Liver (tissue), 9 donors: ENCODE measurements around the gene GALR1. TPM values are rescaled to one million over a fixed set of nuclear protein-coding genes. Genes with fewer than 3 reads are reported as not detected.

Source experiments
- DNase-seq: peaks from one replicate; pipeline ENCODE4 v3.0.0-alpha.2; 2017; ENCODE audit warnings: low spot score
- H3K27ac ChIP-seq, 2 donors: one replicate each; pipeline ENCODE4 v1.7.0; 2013; ENCODE audit warnings: inconsistent platforms in 2 of 2, low read length in 2 of 2, control low read depth in 1 of 2, low read depth in 1 of 2, mild to moderate bottlenecking in 1 of 2
- H3K27me3 ChIP-seq, 4 donors: one replicate each; pipeline versions ENCODE4 v1.6.1 to v1.7.0; 2013; ENCODE audit warnings: low read length in 3 of 4, inconsistent platforms in 1 of 4, mild to moderate bottlenecking in 1 of 4, moderate library complexity in 1 of 4; ENCODE audit not compliant: control insufficient read depth in 4 of 4, insufficient read depth in 4 of 4
- H3K36me3 ChIP-seq, 4 donors: one replicate each; pipeline versions ENCODE4 v1.6.1 to v1.7.0; 2013; ENCODE audit warnings: low read length in 3 of 4, mild to moderate bottlenecking in 3 of 4, low read depth in 1 of 4, moderate library complexity in 1 of 4; ENCODE audit not compliant: control insufficient read depth in 4 of 4, insufficient read depth in 3 of 4
- H3K4me1 ChIP-seq, 4 donors: one replicate each; pipeline versions ENCODE4 v1.6.1 to v1.7.0; 2013; ENCODE audit warnings: low read length in 3 of 4, mild to moderate bottlenecking in 3 of 4, moderate library complexity in 1 of 4; ENCODE audit not compliant: control insufficient read depth in 4 of 4, insufficient read depth in 4 of 4
- H3K4me3 ChIP-seq, 3 donors: one replicate each; pipeline versions ENCODE4 v1.6.1 to v1.7.0; 2013; ENCODE audit warnings: low read length in 3 of 3, control low read depth in 1 of 3, low read depth in 1 of 3, mild to moderate bottlenecking in 1 of 3
- H3K9ac ChIP-seq, 2 donors: one replicate each; pipeline ENCODE4 v1.7.0; 2013; ENCODE audit warnings: low read length in 2 of 2, mild to moderate bottlenecking in 2 of 2, moderate library complexity in 2 of 2, control low read depth in 1 of 2, low read depth in 1 of 2
- H3K9me3 ChIP-seq, 4 donors: one replicate each; pipeline versions ENCODE4 v1.6.1 to v1.7.0; 2013; ENCODE audit warnings: low read length in 3 of 4; ENCODE audit not compliant: control insufficient read depth in 4 of 4
- EGR1 ChIP-seq, 2 donors: IDR thresholded peaks; 2 replicates each; pipeline ENCODE4 v1.6.1; 2016 to 2018; ENCODE audit warnings: antibody characterized with exemption in 2 of 2, low read depth in 2 of 2
- FOXA1 ChIP-seq: IDR thresholded peaks from 2 replicates; pipeline ENCODE4 v1.6.1; 2016; ENCODE audit warnings: antibody characterized with exemption
- FOXA2 ChIP-seq: IDR thresholded peaks from 2 replicates; pipeline ENCODE4 v1.6.1; 2016; ENCODE audit warnings: antibody characterized with exemption
- HNF4A ChIP-seq, 2 donors: conservative IDR thresholded peaks; 2 replicates each; pipeline ENCODE4 v1.6.1; 2016; ENCODE audit warnings: antibody characterized with exemption in 2 of 2, mild to moderate bottlenecking in 2 of 2
- JUND ChIP-seq, 2 donors: IDR thresholded peaks; 2 replicates each; pipeline ENCODE4 v1.6.1; 2016; ENCODE audit warnings: antibody characterized with exemption in 2 of 2
- RAD21 ChIP-seq, 2 donors: IDR thresholded peaks; 2 replicates each; pipeline ENCODE4 v1.6.1; 2016; ENCODE audit warnings: antibody characterized with exemption in 2 of 2, mild to moderate bottlenecking in 2 of 2
- RXRA ChIP-seq, 2 donors: IDR thresholded peaks; 2 replicates each; pipeline ENCODE4 v1.6.1; 2017 to 2018; ENCODE audit warnings: antibody characterized with exemption in 2 of 2, mild to moderate bottlenecking in 1 of 2
- SP1 ChIP-seq: IDR thresholded peaks from 2 replicates; pipeline ENCODE4 v1.6.1; 2018; ENCODE audit warnings: antibody characterized with exemption, mild to moderate bottlenecking
- TAF1 ChIP-seq: conservative IDR thresholded peaks from 2 replicates; pipeline ENCODE4 v1.6.1; 2016; ENCODE audit warnings: antibody characterized with exemption, mild to moderate bottlenecking
- YY1 ChIP-seq: IDR thresholded peaks from 2 replicates; pipeline ENCODE4 v1.6.1; 2016; ENCODE audit warnings: antibody characterized with exemption, mild to moderate bottlenecking
- WGBS: extraction: QIAGEN DNeasy Blood & Tissue Kit; methylation state at CpG from one replicate; pipeline ENCODE4 v1.1.7; 2013; 5-methylcytosine and 5-hydroxymethylcytosine counted together
- polyA plus RNA-seq, 2 donors: library from polyadenylated mRNA; stranded (reverse) in 1 of 2; unstranded in 1 of 2; fragments of 200-250 nt in 1 of 2; fragments of >200 nt in 1 of 2; fragmentation: Nextera tagmentation in 1 of 2; extraction: Ambion mirVana in 1 of 2; gene quantifications; one replicate each; pipeline versions ENCODE4 v1.2.1 to v1.2.3, GENCODE V29; 2013 to 2015
- total RNA-seq, 2 donors: library from RNA; depleted of rRNA; stranded (reverse); fragments of >200 nt; gene quantifications; one replicate each; pipeline ENCODE4 v1.2.3, GENCODE V29; 2014
- TF ChIP-seq, protein P1 (sequence below): IDR thresholded peaks from 2 replicates; pipeline ENCODE4 v1.6.1; 2016; ENCODE audit warnings: antibody characterized with exemption
- TF ChIP-seq, protein P2 (sequence below): IDR thresholded peaks from 2 replicates; pipeline ENCODE4 v1.6.1; 2016; ENCODE audit warnings: antibody characterized with exemption, mild to moderate bottlenecking
- TF ChIP-seq, protein P3 (sequence below): IDR thresholded peaks from 2 replicates; pipeline ENCODE4 v1.6.1; 2016; ENCODE audit warnings: antibody characterized with exemption
- TF ChIP-seq, protein P4 (sequence below): fragments of 150-350 bp; IDR thresholded peaks from 2 replicates; pipeline ENCODE4 v1.5.1; 2017; ENCODE audit warnings: improper control_type of control experiment, low read depth, low read length; ENCODE audit not compliant: missing input control
- donor health status: healthy.
- donor health status: healthy.
- donor health status: healthy.
- donor health status: healthy.
- donor health status: healthy.

Gene GALR1
- total and polyA plus RNA-seq, 4 donors = not detected

DNA sequence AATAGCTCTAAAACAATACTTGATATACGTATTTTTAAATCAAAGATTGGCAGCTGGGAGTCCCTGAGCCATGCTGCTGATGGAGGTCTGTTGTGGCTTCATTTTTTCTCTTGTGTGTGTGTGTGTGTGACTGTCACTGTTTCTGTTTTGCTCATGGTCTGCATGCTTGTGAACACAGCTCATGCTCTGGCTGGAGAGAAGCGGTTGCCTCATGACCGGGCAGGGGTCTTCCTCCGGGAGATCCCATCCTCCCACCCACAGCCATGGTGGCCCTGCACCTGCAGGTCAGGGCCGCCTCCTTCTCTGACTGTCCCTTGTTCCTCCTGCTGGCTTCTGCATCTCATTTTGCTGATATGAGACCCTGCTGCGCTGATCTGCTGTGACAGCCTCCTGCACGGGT is 47.3 kb upstream of the GALR1 start:
- no peaks in the 10 kb centered on the region for H3K27me3 ChIP-seq
- no peaks in the 10 kb centered on the region for H3K36me3 ChIP-seq
- H3K27ac ChIP-seq = no peak overlapping the region
- H3K9me3 ChIP-seq = no peaks in the 10 kb centered on the region
- no peak overlapping the region for H3K9ac ChIP-seq
- no peak for TF ChIP-seq HNF4A (conservative IDR thresholded peaks at IDR 0.05)
- no peak for TF ChIP-seq TAF1
- no peak for TF ChIP-seq EGR1 (IDR thresholded peaks at IDR 0.05; ENCODE audit: low read depth in 2 of 2)
- no peak for TF ChIP-seq SP1
- TF ChIP-seq, protein P1, sequence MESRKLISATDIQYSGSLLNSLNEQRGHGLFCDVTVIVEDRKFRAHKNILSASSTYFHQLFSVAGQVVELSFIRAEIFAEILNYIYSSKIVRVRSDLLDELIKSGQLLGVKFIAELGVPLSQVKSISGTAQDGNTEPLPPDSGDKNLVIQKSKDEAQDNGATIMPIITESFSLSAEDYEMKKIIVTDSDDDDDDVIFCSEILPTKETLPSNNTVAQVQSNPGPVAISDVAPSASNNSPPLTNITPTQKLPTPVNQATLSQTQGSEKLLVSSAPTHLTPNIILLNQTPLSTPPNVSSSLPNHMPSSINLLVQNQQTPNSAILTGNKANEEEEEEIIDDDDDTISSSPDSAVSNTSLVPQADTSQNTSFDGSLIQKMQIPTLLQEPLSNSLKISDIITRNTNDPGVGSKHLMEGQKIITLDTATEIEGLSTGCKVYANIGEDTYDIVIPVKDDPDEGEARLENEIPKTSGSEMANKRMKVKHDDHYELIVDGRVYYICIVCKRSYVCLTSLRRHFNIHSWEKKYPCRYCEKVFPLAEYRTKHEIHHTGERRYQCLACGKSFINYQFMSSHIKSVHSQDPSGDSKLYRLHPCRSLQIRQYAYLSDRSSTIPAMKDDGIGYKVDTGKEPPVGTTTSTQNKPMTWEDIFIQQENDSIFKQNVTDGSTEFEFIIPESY = no peak
- no peak for TF ChIP-seq JUND (IDR thresholded peaks at IDR 0.05)
- TF ChIP-seq, protein P2, sequence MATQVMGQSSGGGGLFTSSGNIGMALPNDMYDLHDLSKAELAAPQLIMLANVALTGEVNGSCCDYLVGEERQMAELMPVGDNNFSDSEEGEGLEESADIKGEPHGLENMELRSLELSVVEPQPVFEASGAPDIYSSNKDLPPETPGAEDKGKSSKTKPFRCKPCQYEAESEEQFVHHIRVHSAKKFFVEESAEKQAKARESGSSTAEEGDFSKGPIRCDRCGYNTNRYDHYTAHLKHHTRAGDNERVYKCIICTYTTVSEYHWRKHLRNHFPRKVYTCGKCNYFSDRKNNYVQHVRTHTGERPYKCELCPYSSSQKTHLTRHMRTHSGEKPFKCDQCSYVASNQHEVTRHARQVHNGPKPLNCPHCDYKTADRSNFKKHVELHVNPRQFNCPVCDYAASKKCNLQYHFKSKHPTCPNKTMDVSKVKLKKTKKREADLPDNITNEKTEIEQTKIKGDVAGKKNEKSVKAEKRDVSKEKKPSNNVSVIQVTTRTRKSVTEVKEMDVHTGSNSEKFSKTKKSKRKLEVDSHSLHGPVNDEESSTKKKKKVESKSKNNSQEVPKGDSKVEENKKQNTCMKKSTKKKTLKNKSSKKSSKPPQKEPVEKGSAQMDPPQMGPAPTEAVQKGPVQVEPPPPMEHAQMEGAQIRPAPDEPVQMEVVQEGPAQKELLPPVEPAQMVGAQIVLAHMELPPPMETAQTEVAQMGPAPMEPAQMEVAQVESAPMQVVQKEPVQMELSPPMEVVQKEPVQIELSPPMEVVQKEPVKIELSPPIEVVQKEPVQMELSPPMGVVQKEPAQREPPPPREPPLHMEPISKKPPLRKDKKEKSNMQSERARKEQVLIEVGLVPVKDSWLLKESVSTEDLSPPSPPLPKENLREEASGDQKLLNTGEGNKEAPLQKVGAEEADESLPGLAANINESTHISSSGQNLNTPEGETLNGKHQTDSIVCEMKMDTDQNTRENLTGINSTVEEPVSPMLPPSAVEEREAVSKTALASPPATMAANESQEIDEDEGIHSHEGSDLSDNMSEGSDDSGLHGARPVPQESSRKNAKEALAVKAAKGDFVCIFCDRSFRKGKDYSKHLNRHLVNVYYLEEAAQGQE = no peak
- TF ChIP-seq, protein P3, sequence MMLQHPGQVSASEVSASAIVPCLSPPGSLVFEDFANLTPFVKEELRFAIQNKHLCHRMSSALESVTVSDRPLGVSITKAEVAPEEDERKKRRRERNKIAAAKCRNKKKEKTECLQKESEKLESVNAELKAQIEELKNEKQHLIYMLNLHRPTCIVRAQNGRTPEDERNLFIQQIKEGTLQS = no peak
- TF ChIP-seq FOXA1 = no peak
- TF ChIP-seq, protein P4, sequence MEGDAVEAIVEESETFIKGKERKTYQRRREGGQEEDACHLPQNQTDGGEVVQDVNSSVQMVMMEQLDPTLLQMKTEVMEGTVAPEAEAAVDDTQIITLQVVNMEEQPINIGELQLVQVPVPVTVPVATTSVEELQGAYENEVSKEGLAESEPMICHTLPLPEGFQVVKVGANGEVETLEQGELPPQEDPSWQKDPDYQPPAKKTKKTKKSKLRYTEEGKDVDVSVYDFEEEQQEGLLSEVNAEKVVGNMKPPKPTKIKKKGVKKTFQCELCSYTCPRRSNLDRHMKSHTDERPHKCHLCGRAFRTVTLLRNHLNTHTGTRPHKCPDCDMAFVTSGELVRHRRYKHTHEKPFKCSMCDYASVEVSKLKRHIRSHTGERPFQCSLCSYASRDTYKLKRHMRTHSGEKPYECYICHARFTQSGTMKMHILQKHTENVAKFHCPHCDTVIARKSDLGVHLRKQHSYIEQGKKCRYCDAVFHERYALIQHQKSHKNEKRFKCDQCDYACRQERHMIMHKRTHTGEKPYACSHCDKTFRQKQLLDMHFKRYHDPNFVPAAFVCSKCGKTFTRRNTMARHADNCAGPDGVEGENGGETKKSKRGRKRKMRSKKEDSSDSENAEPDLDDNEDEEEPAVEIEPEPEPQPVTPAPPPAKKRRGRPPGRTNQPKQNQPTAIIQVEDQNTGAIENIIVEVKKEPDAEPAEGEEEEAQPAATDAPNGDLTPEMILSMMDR = no peak
- no peak for TF ChIP-seq YY1
- no peak for TF ChIP-seq RAD21 (IDR thresholded peaks at IDR 0.05)
- no peak for TF ChIP-seq FOXA2
- TF ChIP-seq RXRA (IDR thresholded peaks at IDR 0.05) = no peak
- WGBS = 91% methylated on average over 7 of the region's 7 CpGs
- H3K4me1 ChIP-seq = peaks cover 0 to 7% (median 5%) of the 10 kb centered on the region in 4 donors
- DNase-seq = no peak
- no peak overlapping the region for H3K4me3 ChIP-seq

DNA sequence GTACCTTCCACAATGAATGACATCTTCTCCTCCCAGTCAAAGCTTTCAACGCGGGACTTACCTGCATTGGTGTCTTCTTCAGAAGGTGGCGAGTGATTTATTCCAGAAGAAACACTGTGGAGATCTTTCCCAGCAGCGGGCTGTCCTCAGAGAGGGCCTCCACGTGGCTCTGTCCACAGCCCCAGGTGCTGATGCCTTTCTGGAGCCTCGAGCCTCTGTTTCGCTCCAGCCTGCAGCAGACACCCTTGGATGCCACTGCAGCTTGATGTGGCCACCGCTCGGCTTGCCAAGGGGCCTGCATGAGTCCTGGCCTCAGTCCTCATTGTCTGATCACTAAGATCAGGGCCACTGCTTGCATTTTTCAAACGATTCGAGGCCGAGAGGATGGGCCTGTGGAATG is 46.6 kb upstream of the GALR1 start:
- 81% methylated on average over 12 of the region's 12 CpGs for WGBS
- Histone ChIP-seq H3K9me3 (no peaks in the 10 kb centered on the region), H3K27ac (no peak overlapping the region), H3K4me3 (no peak overlapping the region), H3K27me3 (no peaks in the 10 kb centered on the region), H3K4me1 (peaks cover 0 to 14% (median 10%) of the 10 kb centered on the region in 4 donors), H3K9ac (no peak overlapping the region), H3K36me3 (no peaks in the 10 kb centered on the region)
- TF ChIP-seq SP1 = no peak
- TF ChIP-seq, protein P2 = peak; percentile 93
- DNase-seq = no peak
